GM10847 (cell line): ENCODE data around the gene H2BK1.

Source experiments
- POLR2A ChIP-seq: IDR thresholded peaks from 2 replicates; pipeline ENCODE4 v1.6.1; 2011; ENCODE audit not compliant: insufficient read length; ENCODE audit errors: extremely low read depth

H2BK1 gene

GRCh38 chr7:151210087-151210854 is at the start of gene H2BK1:
TSS of gene H2BK1 (minus strand) at chr7:151210488. CDS start at chr7:151210318, 170 bp downstream.
- TF ChIP-seq POLR2A: no peak

- TF ChIP-seq POLR2A: no peak
Observed at GRCh38 chr7:151257990-151258389, 47.7 kb upstream of the H2BK1 start.

GRCh38 chr7:151256410-151257045 is 46.2 kb upstream of the H2BK1 start:
- TF ChIP-seq POLR2A: no peak

DNA sequence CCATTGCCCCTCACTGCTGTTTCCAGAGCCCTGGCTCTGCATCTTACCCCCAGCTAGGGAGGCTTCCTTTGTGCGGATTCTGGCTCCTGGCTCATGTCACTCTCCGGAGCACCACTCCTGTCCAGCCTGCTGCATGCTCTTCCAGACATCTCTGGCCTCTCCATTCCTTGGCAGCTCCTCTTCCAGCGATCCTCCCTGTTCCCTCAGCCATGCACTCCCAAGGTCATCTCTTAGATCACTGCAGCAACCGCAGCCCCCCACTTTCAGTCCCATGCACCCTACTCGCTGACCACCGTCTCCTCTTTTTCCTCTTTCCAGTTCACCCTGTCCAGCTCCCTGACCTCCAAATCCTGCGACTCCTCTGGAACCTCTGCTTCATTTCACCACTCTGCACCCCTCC is 45.1 kb upstream of the H2BK1 start:
- TF ChIP-seq POLR2A: no peak

GRCh38 chr7:151254851-151255250 is 44.6 kb upstream of the H2BK1 start:
- TF ChIP-seq POLR2A: no peak

DNA sequence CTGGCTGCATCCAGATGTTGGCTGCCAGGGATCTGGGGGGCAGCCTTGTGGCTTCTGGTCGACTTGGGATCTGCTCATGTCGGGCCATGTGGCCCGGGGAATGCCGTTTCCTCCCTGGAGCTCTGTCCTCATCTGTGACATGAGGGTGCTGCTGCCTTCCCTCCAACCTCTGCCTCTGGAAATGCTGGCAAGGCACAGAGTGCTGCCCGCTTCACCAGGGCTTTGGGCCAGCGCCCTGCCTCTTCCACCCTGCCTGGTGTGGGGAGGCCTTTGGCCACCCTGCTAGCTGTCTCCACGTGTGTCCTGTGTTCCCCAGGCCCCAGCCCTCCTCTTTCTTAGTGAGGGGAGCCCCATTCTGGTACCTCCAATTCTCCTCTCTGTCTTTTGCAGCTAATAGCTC is 44.0 kb upstream of the H2BK1 start:
- TF ChIP-seq POLR2A: no peak

DNA sequence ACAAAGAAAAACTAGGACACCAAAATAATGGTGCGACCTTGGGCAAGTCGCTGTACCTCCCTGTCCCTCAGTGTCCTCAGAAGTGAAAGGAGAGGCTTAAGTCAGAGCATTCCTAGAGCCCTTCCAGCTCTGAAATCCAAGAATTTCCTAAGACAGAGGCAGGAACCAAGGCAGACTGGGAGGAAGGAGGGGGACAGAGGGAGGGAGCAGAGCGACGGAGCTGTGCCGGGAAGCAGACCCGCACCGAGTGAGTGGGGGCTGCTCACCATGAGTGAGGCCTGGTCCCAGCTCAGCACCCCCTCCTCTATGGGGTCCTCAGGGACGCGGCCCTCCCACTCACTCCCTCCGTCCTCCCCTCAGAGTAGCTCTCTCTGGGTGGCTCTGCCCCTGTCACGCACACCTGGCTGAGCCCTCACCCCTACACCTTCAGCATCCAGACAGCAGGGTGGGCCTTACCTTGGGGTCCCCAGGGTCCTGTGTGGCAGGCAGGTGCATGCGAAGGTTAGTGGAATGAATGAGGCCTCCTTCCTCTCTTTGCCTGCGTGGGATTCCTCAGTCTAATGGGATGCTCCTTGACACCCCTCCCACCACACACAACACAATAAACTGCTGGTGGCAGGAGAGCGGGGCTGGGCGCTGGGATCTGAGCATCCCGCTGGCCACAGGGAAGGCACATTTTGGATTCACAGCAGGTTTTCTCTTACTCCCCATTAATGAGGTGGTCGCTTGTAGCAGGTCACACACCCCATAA is 42.8 kb upstream of the H2BK1 start:
- no peak for TF ChIP-seq POLR2A

GRCh38 chr7:151252561-151252835 is 42.2 kb upstream of the H2BK1 start:
- TF ChIP-seq POLR2A: no peak

DNA sequence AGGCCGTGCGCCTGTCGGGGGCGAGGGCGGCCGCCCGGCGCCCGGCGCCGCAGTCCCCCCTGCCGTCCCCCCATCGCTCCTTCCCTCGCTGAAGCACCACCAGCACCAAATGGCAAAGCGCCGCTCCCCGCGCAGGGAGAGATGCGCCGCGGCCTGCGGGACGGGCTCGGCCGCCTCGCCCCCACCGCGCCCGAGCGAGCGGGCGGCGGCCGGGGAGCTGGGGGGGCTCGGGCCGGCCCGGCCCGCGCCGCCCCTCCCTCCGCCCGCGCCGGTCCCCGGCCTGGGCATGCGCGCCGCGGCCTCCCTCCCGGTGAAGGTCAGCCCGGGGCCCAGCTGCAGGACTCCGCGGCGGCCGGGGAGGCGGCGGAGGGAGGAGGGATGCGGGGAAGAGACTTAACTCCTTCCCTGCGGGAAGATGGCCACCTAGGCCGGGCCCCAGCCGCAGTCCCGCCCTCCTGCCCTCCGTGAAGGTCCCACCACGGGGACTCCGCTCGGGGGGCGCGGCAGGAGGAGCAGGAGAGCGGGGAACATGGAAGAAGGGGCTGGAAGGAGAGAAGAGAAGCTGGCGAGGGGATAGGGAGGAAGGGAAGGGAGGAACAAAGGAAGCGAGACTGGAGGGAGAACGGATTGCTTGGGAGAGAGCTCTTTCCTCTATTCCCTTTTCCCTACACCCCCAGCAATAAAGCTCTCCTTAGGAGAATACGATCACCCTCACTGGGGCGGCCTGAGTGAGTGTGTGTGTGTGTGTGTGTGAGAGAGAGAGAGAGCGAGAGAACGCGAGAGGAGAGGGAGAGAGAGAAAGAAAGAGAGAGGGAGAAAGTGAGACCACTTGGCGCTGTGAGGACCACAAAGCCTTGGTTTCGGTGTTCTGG is 41.6 kb upstream of the H2BK1 start:
- TF ChIP-seq POLR2A: no peak

DNA sequence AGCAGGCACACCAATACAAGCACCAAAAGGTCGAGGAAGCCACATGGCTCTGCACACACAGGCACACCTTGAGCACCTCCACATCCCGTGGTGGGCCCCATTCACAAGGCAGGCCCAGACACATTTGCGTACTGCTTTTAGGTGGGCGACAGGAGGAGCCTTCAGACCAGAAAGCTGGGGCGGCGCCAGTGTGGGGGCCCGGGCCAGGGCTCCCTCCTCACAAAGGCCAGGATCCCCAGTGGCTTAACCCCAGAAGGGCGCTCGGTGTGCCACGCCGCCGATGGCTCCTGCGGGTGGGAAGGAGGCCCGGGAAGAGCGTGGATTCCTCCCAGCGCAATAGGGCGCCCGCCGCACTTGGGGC is 41.0 kb upstream of the H2BK1 start:
- TF ChIP-seq POLR2A: no peak

GRCh38 chr7:151250181-151251132 is 40.2 kb upstream of the H2BK1 start:
- TF ChIP-seq POLR2A: no peak

GRCh38 chr7:151249732-151250072 is 39.4 kb upstream of the H2BK1 start:
- TF ChIP-seq POLR2A: no peak

DNA sequence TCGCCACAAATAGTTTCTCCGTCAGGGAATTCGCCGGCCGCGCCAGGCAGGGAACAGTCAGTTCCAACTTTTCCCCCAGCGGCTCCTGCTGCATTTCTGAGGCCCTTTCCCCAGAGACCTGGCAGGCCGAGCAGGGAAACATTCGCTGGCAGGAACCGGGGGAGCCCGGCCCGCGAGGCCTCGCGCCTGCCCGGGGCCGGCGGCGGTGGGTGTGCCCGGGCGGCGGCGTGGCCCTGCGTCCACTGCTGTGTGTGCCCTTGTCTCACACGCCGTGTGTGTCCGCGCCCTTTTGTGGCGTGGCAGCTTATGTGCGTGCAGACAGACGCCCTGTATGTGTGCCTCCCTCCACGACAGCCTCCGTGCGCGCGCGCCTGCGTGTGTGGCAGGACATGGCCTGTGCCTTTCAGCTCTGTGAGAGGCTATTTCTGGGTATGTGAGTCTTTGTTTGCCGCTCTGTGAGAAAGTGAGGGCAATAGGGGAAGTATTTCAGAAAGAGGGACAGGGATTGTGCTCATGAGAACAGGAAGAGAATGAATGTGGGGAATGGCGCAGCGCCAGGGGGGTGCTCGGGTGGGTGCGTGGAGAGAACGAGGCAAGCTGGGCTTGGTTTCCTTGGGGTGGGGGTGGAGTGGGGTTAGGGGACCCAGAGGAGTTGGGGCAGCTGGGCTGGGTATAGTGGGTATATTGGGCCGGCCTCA is 38.9 kb upstream of the H2BK1 start:
- no peak for TF ChIP-seq POLR2A

GRCh38 chr7:151248346-151249033 is 38.2 kb upstream of the H2BK1 start, which contains the start of gene SMARCD3:
TSS of gene SMARCD3 (minus strand) at chr7:151248694. CDS start at chr7:151248562, 132 bp downstream.
- no peak for TF ChIP-seq POLR2A
